Retina (tissue), 1 donor: Measurements from ENCODE around the gene NECTIN2.

Experiments
- DNase-seq: peaks from one replicate; pipeline ENCODE4 v3.0.0-alpha.2; 2016

NECTIN2 gene

DNA sequence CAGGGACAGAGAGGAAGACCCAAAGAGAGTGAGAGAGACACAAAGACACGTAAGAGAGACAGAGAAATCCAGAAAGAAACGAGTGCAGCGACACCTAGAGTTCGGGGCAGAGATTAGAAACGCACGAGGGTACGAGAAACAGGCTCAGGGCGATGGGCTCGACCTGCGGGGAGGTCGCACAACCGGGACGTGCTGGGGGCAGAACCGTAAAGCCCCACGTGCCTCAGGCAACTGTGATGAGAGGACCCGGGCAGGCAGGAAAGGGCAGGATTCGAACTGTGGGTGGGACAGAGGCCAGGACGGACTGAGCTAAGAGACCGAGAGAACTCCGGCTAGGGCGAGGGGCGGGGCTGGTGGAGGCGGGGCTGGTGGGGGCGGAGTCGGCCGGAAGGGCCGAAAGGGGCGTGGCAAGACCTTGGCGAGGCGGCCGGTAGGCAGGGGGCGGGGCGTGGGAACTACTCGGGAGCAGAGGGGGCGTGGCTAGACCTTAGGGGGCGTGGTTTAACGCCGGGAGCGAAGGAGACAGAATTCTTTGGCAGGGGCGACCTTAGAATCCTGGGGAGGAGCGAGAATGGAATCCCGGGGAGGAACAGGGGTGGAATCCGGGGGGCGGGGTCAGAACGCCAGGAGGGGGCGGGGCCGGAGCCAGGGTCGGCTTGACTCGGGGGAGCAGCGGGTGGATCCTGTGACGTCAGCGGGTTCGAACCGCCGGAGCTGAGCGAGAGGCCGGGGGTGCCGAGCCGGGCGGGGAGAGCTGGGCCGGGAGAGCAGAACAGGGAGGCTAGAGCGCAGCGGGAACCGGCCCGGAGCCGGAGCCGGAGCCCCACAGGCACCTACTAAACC lies at the start of gene NECTIN2:
NECTIN2 (plus strand) TSS at position 686 of the 843 bp plus-strand sequence. CDS start 229 bp downstream, outside the sequence.
- DNase-seq, result peak; percentile 94

DNA sequence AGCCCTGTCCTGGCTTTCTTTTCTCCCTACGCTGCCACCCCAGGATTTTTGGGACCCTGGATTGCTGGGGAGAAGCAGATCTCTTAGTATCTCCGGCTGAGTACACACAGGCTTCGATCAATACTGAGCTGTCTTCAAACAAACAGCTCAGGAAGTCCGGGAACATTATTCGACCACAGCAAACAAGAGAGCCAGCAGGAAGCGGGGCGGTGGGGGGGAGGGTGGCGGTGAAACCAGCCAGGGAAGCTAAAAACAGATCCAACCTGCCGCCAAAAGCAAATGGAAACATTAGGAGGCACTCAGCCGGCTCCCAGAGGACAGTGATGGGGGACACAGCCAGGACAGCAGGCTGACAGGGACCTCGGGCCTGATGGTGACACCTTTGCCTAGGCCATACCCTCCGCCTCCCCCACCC lies 49.4 kb upstream of the NECTIN2 start:
- DNase-seq, result no peak

DNA sequence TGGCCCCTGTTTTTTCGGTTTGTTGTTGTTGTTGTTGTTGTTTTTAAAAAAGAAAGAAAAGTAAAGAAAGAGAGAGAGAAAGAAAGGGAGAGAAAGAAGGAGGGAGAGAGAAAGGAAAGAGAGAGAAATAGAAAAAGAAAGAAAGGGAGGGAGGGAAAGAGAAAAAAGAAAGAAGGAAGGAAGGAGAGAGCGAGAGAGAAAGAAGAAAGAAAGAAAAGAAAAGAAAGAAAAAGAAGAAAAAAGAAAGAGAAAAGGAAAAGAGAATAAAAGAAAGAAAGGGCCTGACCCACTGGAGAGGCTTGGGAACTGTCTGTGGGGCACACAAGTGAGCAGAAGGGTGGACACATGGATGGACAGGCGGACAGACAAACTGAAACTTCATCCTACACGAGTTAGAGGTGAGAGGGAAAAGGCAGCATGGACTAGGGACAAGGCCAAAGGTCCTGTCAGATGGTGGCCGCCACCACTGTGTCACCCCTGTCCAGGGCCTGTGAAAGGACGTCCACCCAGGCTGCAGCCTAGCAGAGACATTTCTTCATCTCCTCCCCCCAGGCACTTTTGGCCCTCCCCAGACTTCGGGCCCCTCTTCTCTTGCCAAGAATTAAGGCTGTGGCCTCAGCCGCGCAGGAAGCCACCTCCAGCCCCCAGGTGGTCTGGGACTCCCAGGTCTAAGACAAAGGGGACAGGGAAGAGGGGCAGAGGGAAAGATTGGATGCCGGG lies 46.3 kb upstream of the NECTIN2 start:
- DNase-seq, result no peak

DNA sequence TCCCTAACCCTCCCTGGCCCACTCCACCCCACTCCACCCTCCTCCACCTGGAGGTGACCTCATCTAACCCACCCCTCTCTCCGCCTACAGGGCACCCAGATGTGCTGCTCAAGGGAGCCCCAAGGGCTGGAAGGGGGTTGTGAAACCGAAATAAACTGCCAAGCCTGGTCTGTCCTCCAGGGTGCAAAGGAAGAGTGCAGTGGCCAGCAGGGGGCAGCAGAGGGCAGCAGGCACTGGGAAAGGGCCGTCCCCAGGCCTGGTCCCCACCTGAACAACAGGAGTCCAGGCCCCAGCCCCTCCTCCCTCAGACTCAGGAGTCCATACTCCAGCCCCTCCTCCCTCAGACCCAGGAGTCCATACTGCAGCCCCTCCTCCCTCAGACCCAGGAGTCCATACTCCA lies 45.6 kb upstream of the NECTIN2 start:
- peak; percentile 78 for DNase-seq

DNA sequence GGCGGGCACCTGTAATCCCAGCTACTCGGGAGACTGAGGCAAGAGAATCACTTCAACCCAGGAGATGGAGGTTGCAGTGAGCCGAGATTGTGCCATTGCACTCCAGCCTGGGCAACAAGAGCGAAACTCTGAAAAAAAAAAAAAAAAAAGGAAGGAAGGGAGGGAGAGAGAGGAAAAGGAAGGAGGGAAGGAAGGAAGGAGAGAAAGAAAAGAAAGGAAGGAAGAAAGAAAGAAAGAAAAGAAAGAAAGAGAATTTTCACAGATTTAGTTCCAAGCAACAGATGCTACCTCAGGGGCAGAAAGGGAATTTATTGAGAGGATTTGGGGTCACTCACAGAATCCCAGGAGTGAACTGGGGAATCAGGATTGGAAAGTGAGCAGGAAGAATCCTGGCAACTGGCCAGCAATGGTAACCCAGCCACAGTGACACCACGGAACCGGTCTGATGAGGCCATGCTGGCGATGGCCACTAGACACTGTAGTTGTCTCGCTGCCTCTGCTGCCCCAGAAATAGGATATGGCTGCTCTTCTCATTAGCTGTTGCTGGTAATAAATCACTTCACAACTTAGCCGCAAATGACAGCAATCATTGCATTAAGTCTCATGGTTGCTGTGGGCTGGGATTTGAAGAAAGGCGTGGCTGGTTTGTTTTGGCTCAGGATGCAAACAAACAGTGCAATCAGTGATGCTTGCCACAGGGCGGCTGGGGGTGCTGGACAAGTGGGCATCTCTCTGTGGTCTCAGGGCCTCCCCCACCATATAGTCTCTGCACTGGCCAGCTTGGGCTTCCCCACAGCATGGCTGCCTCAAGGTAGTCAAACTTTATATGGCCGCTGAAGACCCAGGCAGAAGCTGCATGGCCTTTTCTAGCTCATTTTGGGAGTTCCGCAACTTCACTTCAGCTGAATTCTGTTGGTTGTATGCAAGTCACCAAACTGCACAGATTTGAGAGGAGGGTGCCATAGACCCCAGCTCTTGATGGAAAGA lies 42.4 kb upstream of the NECTIN2 start:
- no peak for DNase-seq

DNA sequence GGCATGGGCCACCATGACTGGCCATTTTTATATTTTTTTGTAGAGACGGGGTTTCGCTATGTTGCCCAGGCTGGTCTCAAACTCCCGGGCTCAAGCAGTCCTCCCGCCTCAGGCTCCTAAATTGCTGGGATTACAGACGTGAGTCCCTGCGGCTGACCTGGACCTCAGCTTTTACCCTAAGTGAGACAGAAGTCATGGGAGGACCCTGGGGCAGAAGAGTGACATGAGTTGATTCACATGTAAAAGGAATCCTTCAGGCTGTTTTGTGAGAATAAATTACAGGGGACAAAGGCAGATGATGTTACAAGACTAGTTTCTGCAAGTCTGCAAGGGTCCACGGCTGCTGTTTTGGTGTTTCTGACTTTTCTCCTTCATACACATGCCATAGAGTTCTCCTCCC lies 39.8 kb upstream of the NECTIN2 start:
- DNase-seq, result no peak

DNA sequence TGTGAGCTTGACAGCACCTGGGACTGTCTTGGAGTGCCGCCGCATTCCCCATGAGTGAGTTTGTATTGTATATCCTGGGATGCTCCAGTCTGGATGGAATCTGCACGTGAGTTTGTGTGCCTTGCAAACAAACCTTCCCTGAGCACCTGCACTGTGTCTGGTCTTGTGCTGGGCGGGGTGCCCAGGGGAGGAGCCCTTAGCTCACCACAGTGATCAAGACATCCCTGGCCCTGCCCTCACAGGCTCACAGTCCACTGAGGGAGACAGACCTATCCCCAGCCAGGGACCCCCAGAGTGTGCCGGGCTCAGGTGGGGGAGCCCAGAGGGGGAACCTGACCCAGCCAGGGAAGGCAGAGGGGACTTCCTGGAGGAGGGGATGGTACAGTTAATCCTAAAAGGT lies 38.9 kb upstream of the NECTIN2 start:
- no peak for DNase-seq

DNA sequence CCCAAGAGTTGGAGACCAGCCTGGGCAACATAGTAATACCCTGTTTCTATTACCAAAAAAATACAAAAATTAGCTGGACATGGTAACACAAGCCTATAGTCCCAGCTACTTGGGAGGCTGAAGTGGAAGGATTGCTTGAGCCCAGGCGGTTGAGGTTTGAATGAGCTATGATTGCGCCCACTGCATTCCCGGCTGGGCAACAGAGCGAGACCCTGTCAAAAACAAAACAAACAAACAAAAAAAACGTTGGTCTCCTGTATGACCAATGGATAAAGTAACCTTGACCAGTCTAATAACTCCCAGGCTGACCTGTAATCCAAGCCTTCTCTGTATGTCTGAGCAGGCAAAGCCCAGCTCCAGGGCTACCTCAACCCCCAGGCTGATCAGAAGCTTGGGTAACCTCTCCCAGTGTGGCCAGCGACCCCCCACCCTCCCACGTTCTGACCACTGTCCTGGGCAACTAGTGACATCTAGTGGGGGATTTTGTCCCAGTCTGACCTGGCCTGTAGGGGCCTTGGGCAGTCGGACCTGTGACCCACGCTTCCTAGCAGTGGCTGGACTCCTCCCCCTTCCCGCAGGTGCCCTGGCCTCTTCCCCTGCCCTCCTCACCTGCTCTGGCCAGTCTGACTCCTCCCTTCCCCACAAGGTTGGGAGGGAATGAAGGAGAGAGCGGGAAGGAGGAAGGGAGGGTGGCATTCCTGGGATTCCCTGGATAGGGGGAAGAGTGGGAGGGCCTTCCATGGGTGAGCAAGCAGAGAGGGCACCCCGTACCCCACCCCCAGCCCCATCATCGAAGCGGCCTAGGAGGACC lies 38.2 kb upstream of the NECTIN2 start:
- DNase-seq, result peak; percentile 63

DNA sequence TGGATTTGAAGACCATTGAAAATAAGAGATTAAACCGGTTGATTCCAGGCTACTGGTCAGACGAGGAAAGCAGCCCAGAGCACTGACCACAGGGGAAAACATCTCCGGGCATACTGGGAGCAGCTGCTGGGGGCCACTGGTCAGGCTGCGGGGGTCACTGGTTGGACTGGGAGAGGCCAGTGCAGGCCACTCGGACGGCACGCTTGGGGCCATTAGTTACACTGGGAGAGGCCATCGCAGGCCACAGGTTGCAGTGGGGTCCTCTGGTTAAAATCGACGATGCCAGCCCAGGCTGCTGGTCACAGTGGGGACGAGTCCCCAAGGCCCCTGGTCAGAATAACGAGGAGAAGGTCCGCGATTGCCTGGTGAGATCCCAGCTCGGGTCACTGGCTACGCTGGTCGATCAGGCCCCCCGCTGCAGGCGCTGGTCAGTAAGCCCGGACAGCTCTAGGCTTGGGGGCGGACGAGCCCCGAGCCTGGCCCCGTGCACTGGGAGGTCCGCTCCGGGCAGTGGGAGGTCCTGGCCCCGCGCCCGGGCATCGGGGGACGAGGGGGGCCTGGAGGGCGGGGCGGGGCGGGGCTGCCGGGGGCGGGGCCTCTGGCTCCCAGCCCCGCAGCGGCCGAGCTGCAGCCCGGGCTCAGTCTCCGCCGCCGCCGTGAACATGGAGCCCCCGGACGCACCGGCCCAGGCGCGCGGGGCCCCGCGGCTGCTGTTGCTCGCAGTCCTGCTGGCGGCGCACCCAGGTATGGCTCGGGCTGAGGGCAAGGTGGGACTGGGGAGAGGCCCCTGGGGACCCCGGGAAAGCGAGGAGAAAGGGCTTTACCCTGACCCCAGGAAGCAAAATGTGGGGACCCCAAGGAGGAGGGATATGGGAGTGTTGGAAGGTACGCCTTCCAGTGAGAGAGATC lies 37.4 kb upstream of the NECTIN2 start, which contains the start of gene BCAM:
BCAM (plus strand) TSS at position 641 of the 909 bp plus-strand sequence; CDS start at position 663, 22 bp downstream.
- DNase-seq, result peak; percentile 74

DNA sequence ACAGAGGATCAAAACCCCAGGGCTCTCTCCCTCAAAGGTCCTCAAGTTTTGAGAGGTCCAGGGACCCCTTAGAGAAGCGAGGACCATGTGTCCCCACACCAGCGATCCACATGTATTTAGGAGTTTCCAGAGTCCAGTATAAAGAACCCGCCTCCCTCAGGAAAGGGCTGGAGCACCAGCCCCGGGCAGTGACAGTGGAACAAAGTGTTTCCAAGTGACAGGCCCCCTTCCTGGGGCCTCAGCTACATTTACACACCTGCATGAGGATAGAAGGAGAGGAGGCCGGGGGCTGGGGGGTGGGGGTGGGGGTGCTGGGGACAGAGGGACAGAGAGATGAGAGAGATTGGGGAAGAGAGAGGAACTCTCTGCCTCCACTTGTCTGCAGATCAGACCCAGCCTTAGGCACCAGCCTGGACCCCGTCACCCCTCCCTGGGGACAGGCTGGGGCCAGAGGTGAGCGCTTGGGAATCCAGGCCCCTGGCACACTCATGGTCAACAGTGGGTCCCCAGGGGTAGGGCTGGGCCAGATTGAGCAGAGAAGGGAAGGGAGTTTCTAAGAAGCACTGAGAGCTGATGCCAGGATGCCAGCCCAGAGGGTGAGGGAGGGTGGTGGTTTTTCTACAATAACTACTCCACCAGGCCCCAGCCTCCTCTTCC lies 36.4 kb upstream of the NECTIN2 start:
- DNase-seq, result no peak

DNA sequence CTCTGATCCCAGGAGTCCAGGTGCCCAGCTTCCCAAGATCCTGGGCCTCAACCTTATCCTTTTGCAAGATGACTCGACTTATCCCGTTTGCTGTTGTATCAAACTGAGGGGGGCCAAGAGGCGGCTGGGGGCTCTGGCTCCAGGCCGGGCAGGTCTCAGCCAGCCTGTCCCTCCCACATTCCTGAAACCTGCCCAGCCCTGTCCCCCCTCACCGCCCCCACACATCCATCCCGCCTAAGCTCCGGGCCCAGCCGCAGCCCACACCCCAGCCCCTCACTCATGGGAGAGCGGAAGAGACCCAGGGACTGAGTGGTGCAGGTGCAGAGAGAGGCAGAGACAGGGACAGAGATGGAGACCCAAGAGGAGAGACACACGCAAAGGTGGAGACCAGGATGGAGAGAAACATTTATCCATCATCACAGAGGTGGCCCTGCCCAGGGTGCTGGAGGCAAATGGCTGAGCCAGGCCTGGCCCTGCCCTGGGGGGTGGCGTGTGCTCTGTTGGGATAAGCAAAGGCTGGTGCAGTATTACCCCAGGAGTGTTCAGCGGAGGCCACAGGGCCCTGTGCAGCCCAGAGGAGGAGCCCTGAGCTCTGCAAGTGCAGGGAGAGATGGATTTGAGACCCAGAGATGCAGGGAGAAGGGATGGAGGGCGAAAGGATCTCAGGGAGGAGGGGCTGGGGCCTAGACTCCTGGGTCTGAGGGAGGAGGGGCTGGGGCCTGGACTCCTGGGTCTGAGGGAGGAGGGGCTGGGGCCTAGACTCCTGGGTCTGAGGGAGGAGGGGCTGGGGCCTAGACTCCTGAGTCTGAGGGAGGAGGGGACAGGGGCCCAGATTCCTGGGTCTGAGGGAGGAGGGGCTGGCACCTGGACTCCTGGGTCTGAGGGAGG lies 35.6 kb upstream of the NECTIN2 start:
- DNase-seq, result no peak

DNA sequence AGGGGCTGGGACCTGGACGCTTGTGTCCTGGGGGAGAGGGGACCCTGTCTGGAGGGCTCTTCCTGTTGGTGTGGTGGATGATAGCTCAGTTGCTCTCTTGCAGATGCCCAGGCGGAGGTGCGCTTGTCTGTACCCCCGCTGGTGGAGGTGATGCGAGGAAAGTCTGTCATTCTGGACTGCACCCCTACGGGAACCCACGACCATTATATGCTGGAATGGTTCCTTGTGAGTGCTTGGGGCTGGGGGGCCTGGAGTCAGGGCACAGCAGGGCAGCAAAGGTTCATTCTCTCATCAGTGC lies 35.0 kb upstream of the NECTIN2 start:
- DNase-seq, result no peak

DNA sequence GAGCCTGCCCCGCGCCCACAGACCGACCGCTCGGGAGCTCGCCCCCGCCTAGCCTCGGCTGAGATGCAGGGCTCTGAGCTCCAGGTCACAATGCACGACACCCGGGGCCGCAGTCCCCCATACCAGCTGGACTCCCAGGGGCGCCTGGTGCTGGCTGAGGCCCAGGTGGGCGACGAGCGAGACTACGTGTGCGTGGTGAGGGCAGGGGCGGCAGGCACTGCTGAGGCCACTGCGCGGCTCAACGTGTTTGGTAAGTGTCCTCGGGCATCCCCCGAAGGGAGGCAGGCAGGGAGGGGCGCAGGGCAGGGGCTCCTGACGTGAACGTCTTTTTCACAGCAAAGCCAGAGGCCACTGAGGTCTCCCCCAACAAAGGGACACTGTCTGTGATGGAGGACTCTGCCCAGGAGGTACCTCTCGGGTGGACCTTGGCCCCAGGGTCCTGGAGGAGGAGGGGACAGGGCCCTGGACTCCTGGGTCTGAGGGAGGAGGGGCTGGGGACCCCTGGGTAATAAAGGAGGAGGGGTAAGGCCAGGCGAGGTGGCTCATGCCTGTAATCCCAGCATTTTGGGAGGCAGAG lies 33.9 kb upstream of the NECTIN2 start:
- no peak for DNase-seq

DNA sequence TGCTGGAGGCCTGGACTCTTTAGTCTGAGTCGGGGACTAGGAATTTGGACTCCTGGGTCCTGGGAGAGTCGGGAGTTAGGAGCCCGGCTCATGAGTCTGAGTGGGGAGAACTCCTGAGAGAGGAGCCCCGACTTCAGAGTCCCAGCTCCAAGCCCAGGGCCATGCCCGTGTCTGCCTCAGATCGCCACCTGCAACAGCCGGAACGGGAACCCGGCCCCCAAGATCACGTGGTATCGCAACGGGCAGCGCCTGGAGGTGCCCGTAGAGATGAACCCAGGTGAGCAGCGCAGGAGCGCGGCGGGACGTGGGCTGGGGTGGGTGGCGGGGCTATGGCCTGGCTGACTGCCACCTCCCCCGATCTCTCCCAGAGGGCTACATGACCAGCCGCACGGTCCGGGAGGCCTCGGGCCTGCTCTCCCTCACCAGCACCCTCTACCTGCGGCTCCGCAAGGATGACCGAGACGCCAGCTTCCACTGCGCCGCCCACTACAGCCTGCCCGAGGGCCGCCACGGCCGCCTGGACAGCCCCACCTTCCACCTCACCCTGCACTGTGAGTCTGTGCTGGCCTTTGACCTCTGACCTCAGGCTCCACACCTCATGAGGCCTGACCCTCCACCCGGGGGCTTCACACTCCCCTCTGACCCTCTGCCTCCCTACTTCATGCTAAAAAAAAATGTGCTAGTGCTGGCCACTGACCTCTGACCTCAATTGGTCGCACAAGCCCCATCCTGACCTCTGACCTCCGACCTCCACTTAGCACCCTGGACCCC lies 32.8 kb upstream of the NECTIN2 start:
- DNase-seq, result no peak

DNA sequence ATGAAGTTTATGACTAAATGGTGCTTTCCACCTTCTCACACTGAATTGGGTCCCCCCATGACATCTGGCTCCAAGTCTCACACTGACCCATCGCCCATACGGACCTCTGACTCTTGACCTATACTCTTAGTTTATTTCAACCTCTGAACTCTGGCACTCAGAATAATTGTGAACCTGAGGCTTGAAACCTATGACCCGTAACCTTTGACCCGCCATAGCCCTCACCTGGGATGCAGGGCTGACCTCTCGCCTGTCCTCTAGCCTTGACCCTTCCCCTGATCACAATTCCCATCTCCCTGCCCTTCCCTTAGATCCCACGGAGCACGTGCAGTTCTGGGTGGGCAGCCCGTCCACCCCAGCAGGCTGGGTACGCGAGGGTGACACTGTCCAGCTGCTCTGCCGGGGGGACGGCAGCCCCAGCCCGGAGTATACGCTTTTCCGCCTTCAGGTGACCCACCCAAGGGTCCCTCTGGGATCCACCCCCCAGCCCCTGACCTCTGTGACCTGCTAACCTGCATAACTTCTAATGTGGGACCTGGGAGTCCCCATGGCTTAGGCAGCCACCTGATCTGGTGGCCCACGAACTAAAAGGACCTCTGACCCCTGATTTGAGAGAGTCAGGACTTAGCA lies 32.1 kb upstream of the NECTIN2 start:
- DNase-seq, result no peak

DNA sequence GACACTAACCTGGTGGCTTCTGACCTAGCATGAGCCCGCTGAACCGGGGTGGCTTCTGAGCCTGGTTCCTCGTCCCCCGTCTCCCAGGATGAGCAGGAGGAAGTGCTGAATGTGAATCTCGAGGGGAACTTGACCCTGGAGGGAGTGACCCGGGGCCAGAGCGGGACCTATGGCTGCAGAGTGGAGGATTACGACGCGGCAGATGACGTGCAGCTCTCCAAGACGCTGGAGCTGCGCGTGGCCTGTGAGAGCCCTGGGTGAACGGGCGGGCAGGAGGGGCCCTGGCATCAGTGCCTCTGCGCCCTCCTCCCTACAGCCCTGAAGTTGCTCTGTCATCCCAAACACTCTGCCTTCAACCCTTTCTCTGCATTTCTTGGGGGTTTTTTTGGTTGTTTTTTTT lies 31.6 kb upstream of the NECTIN2 start:
- no peak for DNase-seq

DNA sequence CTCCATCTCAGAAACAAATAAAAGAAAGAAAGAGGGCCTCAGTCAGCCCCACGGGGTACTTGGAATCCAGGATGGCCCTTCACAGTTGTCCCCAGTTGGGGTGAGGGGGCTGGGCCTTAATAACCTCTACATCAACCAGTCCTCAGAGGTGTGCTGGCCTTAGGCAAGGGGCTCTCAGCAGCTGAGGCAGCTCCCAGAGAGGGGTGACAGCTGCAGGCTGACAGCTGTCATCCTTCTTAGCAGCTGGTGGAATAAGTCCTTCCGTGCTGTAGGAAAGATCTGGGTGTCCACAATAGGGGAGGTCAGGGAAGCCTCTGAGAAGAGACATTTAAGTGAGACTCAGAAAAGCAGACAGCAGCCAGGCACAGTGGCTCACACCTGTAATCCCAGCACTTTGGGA lies 29.8 kb upstream of the NECTIN2 start:
- peak; percentile 32 for DNase-seq
